ENCODE measurements around the gene SLC5A8.

GRCh38 chr12:101231636-101232035 is 21.6 kb upstream of the SLC5A8 start:
- TF ChIP-seq ZNF830 (CRISPR knock-in tag; IDR thresholded peaks at IDR 0.05), result no peak
- TF ChIP-seq ZNF174 (CRISPR knock-in tag; IDR thresholded peaks at IDR 0.05), result no peak
- no peak for TF ChIP-seq CTCF (IDR thresholded peaks at IDR 0.05 in 2 of 3, conservative IDR thresholded peaks at IDR 0.05 in 1 of 3; ENCODE audit: insufficient read depth in 2 of 3, low read depth in 1 of 3, low read length in 3 of 3)
- TF ChIP-seq FOSL1 (tag; conservative IDR thresholded peaks at IDR 0.05), result no peak
- no peak for TF ChIP-seq NFE2L1 (tag; IDR thresholded peaks at IDR 0.05; ENCODE audit: borderline replicate concordance, low read depth)
- no peak for TF ChIP-seq ZNF253 (CRISPR knock-in tag; conservative IDR thresholded peaks at IDR 0.05)
